Natural killer cell (primary cell): ENCODE results near the gene CEL. TPM values are rescaled to one million over a fixed set of nuclear protein-coding genes. Genes with fewer than 3 reads are reported as not detected.

ENCODE experiments used
- ATAC-seq, 3 donors: fragments of 150-1000 bp in 2 of 3; fragments of 200-7000 bp in 1 of 3; cut with Tn5 transposase; 1 replicate in 1 of 3; 2 replicates in 2 of 3; pipeline ENCODE4 v1.10.0; 2021; ENCODE audit warnings: mild to moderate bottlenecking in 2 of 3, moderate library complexity in 2 of 3
- DNase-seq, 2 donors: peaks; one replicate each; pipeline versions ENCODE4 v3.0.0 to v3.0.0-alpha.2; 2013 to 2021; ENCODE audit warnings: mixed read lengths in 1 of 2
- H3K27ac ChIP-seq: one replicate; pipeline ENCODE4 v1.5.1; 2013; ENCODE audit warnings: mild to moderate bottlenecking, low read length
- H3K27me3 ChIP-seq: one replicate; pipeline ENCODE4 v1.6.1; 2013; ENCODE audit warnings: low read length; ENCODE audit not compliant: control insufficient read depth, insufficient read depth
- H3K36me3 ChIP-seq: one replicate; pipeline ENCODE4 v1.6.1; 2013; ENCODE audit warnings: low read length; ENCODE audit not compliant: control insufficient read depth, insufficient read depth
- H3K4me1 ChIP-seq: one replicate; pipeline ENCODE4 v1.6.1; 2013; ENCODE audit warnings: low read length; ENCODE audit not compliant: control insufficient read depth, insufficient read depth
- H3K4me3 ChIP-seq: one replicate; pipeline ENCODE4 v1.5.1; 2013; ENCODE audit warnings: low read length
- H3K9me3 ChIP-seq: one replicate; pipeline ENCODE4 v1.6.1; 2013; ENCODE audit warnings: low read length; ENCODE audit not compliant: control insufficient read depth, insufficient read depth
- H3K27ac Mint-ChIP-seq, 2 donors: one replicate each; pipeline ENCODE4 v1.8.0; 2022; ENCODE audit warnings: mild to moderate bottlenecking in 2 of 2, mixed read lengths in 2 of 2, moderate library complexity in 1 of 2
- H3K27me3 Mint-ChIP-seq, 2 donors: one replicate each; pipeline ENCODE4 v1.8.0; 2022; ENCODE audit warnings: low read depth in 2 of 2, mixed read lengths in 2 of 2
- H3K36me3 Mint-ChIP-seq: one replicate; pipeline ENCODE4 v1.8.0; 2022; ENCODE audit warnings: mixed read lengths
- H3K4me1 Mint-ChIP-seq, 2 donors: one replicate each; pipeline ENCODE4 v1.8.0; 2022; ENCODE audit warnings: mixed read lengths in 2 of 2
- H3K4me3 Mint-ChIP-seq: one replicate; pipeline ENCODE4 v1.8.0; 2022; ENCODE audit warnings: mild to moderate bottlenecking, moderate library complexity, mixed read lengths
- H3K9me3 Mint-ChIP-seq, 2 donors: one replicate each; pipeline ENCODE4 v1.8.0; 2022; ENCODE audit warnings: mixed read lengths in 2 of 2
- WGBS: methylation state at CpG from one replicate; pipeline ENCODE4 v1.1.7; 2013; ENCODE audit warnings: missing lambda C conversion rate; ENCODE audit not compliant: insufficient coverage; 5-methylcytosine and 5-hydroxymethylcytosine counted together
- intact Hi-C: fragments of 100-400 bp; cut with micrococcal nuclease; formaldehyde crosslinking; loops from one replicate; pipeline ENCODE4 v1.14.2; 2022
- total RNA-seq, 4 donors: library from RNA; stranded (reverse); fragments of 120-200 nt in 1 of 4; gene quantifications; one replicate each; pipeline versions ENCODE4 v1.2.3 to v1.2.4, GENCODE V29; 2013 to 2022
- TF ChIP-seq, protein P1 (sequence below): fragments of 200-600 bp; IDR thresholded peaks from one replicate; pipeline ENCODE4 v1.8.0; 2022; ENCODE audit warnings: antibody characterized with exemption

Gene CEL
- total RNA-seq, 3 donors from 2014 or later (not counting 1 experiment from before 2014, with no cell fraction given), result 0.18 to 0.68 (median 0.42) TPM

DNA sequence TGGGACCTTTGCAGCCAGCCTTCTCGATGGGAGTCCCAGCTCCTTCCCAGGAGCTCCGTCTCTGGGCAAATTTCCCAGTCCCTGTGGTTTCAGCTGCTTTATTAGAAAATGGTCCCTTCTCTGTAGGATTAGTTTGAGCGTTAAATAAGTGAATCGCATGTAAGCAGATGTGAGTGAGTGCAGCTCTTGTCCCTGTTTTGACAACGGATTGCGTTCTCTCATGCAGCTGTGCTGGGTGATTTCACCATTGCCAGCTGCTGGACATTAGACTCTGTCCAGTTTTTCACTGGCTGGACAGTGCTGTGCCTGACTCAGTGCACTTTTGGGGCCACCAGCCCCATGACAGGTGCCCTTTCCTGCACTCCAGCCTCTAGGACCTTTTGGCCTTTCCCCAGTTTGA lies 11.6 kb upstream of the CEL start:
- Histone ChIP-seq H3K4me1 (no peaks in the 10 kb centered on the region), H3K27ac (no peak overlapping the region), H3K36me3 (peaks cover 64% of the 10 kb centered on the region), H3K9me3 (no peaks in the 10 kb centered on the region), H3K4me3 (no peak overlapping the region), H3K27me3 (no peaks in the 10 kb centered on the region)
- no peak overlapping the region for H3K4me3 Mint-ChIP-seq
- TF ChIP-seq, protein P1, sequence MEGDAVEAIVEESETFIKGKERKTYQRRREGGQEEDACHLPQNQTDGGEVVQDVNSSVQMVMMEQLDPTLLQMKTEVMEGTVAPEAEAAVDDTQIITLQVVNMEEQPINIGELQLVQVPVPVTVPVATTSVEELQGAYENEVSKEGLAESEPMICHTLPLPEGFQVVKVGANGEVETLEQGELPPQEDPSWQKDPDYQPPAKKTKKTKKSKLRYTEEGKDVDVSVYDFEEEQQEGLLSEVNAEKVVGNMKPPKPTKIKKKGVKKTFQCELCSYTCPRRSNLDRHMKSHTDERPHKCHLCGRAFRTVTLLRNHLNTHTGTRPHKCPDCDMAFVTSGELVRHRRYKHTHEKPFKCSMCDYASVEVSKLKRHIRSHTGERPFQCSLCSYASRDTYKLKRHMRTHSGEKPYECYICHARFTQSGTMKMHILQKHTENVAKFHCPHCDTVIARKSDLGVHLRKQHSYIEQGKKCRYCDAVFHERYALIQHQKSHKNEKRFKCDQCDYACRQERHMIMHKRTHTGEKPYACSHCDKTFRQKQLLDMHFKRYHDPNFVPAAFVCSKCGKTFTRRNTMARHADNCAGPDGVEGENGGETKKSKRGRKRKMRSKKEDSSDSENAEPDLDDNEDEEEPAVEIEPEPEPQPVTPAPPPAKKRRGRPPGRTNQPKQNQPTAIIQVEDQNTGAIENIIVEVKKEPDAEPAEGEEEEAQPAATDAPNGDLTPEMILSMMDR, result no peak
- no peaks in the 10 kb centered on the region for H3K9me3 Mint-ChIP-seq
- H3K27me3 Mint-ChIP-seq, result no peaks in the 10 kb centered on the region
- peaks cover 0 to 5% of the 10 kb centered on the region in 2 donors for H3K4me1 Mint-ChIP-seq
- no peak for ATAC-seq
- no peak for DNase-seq
- WGBS, result 100% methylated on average over 6 of the region's 6 CpGs
- no peak overlapping the region for H3K27ac Mint-ChIP-seq
- no peaks in the 10 kb centered on the region for H3K36me3 Mint-ChIP-seq
- intact Hi-C loops, result no loop called here

DNA sequence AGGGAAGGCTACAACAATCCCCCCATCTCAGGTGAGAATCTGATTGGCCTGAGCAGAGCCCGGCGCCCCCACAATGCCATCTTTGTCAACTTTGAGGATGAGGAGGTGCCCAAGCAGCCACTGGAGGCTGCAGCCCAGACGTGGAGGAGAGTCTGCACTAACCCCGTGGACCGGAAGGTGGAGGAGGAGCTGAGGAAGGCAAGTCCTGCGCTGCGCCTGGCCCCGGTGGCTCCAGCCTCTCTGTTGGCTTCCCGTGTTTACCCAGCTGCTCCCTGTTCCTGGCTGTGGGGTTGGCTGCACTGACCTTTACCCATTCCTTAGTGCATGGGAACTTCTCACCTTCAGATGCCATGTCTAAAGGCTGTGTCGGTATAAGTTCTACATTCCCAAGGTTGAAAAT lies 11.0 kb upstream of the CEL start:
- TF ChIP-seq, protein P1, result no peak
- Mint-ChIP-seq H3K27me3 (no peaks in the 10 kb centered on the region), H3K9me3 (no peaks in the 10 kb centered on the region), H3K36me3 (no peaks in the 10 kb centered on the region), H3K4me3 (no peak overlapping the region), H3K27ac (no peak overlapping the region), H3K4me1 (peaks cover 0 to 5% of the 10 kb centered on the region in 2 donors)
- H3K4me3 ChIP-seq, result no peak overlapping the region
- H3K36me3 ChIP-seq, result peaks cover 64% of the 10 kb centered on the region
- ATAC-seq (no peak), DNase-seq (no peak)
- H3K27ac ChIP-seq, result no peak overlapping the region
- intact Hi-C loops, result no loop called here
- H3K27me3 ChIP-seq, result no peaks in the 10 kb centered on the region
- H3K9me3 ChIP-seq, result no peaks in the 10 kb centered on the region
- no peaks in the 10 kb centered on the region for H3K4me1 ChIP-seq
- 95% methylated on average over 10 of the region's 10 CpGs for WGBS

DNA sequence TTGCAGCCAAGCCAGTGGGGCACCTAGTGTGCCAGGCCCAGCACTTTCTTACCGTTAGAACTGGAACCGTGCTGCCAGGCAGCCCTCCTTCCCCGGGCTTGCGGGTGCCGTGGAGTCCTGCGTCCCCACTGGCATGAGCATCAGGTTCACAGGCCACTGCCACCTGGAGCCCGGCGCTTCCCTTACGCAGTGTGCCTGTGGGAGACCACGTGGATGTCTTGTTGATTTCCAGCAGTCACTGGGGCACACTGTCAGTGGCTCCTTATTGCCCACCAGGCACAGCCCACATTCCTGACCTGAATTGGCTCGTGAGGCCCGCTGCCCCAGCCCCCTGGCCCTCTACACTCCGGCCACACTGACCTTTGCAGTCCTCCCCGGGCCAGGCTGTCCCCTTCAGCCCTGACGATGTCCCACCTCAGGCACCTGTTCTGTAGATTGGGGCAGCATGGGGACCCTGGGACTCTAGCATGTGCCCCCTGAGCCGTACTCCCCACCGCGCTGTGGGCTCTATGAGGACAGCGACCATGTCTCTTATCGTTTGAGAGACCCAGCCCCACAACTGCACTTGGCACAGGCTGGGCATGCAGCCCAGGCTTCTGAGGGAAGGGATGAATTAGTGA lies 10.4 kb upstream of the CEL start:
- Mint-ChIP-seq H3K4me3 (no peak overlapping the region), H3K9me3 (no peaks in the 10 kb centered on the region), H3K4me1 (peaks cover 0 to 3% of the 10 kb centered on the region in 2 donors), H3K36me3 (no peaks in the 10 kb centered on the region), H3K27me3 (no peaks in the 10 kb centered on the region), H3K27ac (no peak overlapping the region)
- no peak overlapping the region for H3K27ac ChIP-seq
- 98% methylated on average over 20 of the region's 20 CpGs for WGBS
- no peaks in the 10 kb centered on the region for H3K4me1 ChIP-seq
- no peaks in the 10 kb centered on the region for H3K9me3 ChIP-seq
- intact Hi-C loops, result no loop called here
- H3K27me3 ChIP-seq, result no peaks in the 10 kb centered on the region
- ATAC-seq (no peak), DNase-seq (no peak)
- TF ChIP-seq, protein P1, result no peak
- no peak overlapping the region for H3K4me3 ChIP-seq
- H3K36me3 ChIP-seq, result peaks cover 64% of the 10 kb centered on the region

DNA sequence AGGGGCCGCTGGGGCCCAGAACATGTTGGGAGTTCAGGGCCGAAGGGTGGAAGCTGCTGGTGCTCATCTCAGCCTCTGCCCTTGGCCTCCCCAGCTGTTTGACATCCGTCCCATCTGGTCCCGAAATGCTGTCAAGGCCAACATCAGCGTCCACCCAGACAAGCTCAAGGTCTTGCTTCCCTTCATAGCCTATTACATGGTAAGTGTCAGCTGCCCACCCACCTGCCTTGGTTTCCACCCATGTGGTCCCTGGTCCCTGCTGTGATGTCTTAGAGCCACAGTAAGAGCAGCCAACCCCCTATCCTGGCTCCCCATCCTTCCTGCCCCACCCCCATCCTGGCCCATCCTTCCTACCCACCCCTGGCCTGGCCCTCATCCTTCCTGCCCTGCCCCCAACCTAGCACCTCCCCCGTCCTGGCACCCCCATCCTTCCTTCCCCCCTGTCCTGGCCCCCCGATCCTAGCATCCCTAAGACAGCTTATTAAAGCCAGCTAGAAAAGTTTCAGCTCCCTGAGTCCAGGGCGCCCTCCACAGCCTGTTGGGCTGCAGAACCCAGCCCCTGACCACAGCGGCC lies 9.7 kb upstream of the CEL start:
- H3K9me3 Mint-ChIP-seq, result no peaks in the 10 kb centered on the region
- no peaks in the 10 kb centered on the region for H3K4me1 Mint-ChIP-seq
- TF ChIP-seq, protein P1, result no peak
- DNase-seq, result no peak
- H3K27ac Mint-ChIP-seq, result no peak overlapping the region
- no peaks in the 10 kb centered on the region for H3K36me3 Mint-ChIP-seq
- Histone ChIP-seq H3K9me3 (no peaks in the 10 kb centered on the region), H3K4me1 (no peaks in the 10 kb centered on the region), H3K4me3 (no peak overlapping the region), H3K36me3 (peaks cover 66% of the 10 kb centered on the region), H3K27ac (no peak overlapping the region), H3K27me3 (no peaks in the 10 kb centered on the region)
- ATAC-seq, result no peak
- no peaks in the 10 kb centered on the region for H3K27me3 Mint-ChIP-seq
- H3K4me3 Mint-ChIP-seq, result no peak overlapping the region
- intact Hi-C loops, result no loop called here
- WGBS, result 96% methylated on average over 7 of the region's 9 CpGs
